Stimulated activated memory B cell treated with anti-CD40 and anti-IgM and Interleukin-4, amounts not matched to agents 10 μg/mL and 1 μg/mL and 100 μg/mL, for 72 hours (primary cell): ENCODE measurements around the gene TDRD9.

Experiments used
- ATAC-seq: fragments of 150-1000 bp; cut with Tn5 transposase; 2 replicates; pipeline ENCODE4 v1.10.0; 2021
- H3K27ac Mint-ChIP-seq: one replicate; pipeline ENCODE4 v1.8.0; 2022; ENCODE audit warnings: mild to moderate bottlenecking, mixed read lengths
- H3K27me3 Mint-ChIP-seq: one replicate; pipeline ENCODE4 v1.8.0; 2022; ENCODE audit warnings: mixed read lengths
- H3K36me3 Mint-ChIP-seq: one replicate; pipeline ENCODE4 v1.8.0; 2022; ENCODE audit warnings: mixed read lengths
- H3K4me1 Mint-ChIP-seq: one replicate; pipeline ENCODE4 v1.8.0; 2022; ENCODE audit warnings: mixed read lengths
- H3K4me3 Mint-ChIP-seq: one replicate; pipeline ENCODE4 v1.8.0; 2022; ENCODE audit warnings: mild to moderate bottlenecking, moderate library complexity, mixed read lengths
- H3K9me3 Mint-ChIP-seq: one replicate; pipeline ENCODE4 v1.8.0; 2022; ENCODE audit warnings: mixed read lengths

The TDRD9 gene

GRCh38 chr14:104039214-104039613 lies 111.0 kb downstream of the TDRD9 start:
- no peaks in the 10 kb centered on the region for H3K4me1 Mint-ChIP-seq
- ATAC-seq: no peak
- H3K27me3 Mint-ChIP-seq: peaks cover 24% of the 10 kb centered on the region
- no peaks in the 10 kb centered on the region for H3K9me3 Mint-ChIP-seq
- H3K27ac Mint-ChIP-seq: no peak overlapping the region
- H3K4me3 Mint-ChIP-seq: no peak overlapping the region
- H3K36me3 Mint-ChIP-seq: no peaks in the 10 kb centered on the region

GRCh38 chr14:104040539-104040938 lies 112.3 kb downstream of the TDRD9 start:
- no peaks in the 10 kb centered on the region for H3K36me3 Mint-ChIP-seq
- no peaks in the 10 kb centered on the region for H3K9me3 Mint-ChIP-seq
- H3K4me1 Mint-ChIP-seq: no peaks in the 10 kb centered on the region
- H3K27me3 Mint-ChIP-seq: peaks cover 24% of the 10 kb centered on the region
- no peak for ATAC-seq
- H3K27ac Mint-ChIP-seq: no peak overlapping the region
- H3K4me3 Mint-ChIP-seq: no peak overlapping the region

GRCh38 chr14:104041430-104042104 lies 113.3 kb downstream of the TDRD9 start:
- Mint-ChIP-seq H3K27ac (no peak overlapping the region), H3K4me1 (no peaks in the 10 kb centered on the region), H3K9me3 (no peaks in the 10 kb centered on the region), H3K36me3 (no peaks in the 10 kb centered on the region), H3K27me3 (peaks cover 24% of the 10 kb centered on the region), H3K4me3 (no peak overlapping the region)
- no peak for ATAC-seq

- no peak overlapping the region for H3K27ac Mint-ChIP-seq
- no peaks in the 10 kb centered on the region for H3K9me3 Mint-ChIP-seq
- H3K4me1 Mint-ChIP-seq: no peaks in the 10 kb centered on the region
- H3K36me3 Mint-ChIP-seq: no peaks in the 10 kb centered on the region
- H3K4me3 Mint-ChIP-seq: no peak overlapping the region
- H3K27me3 Mint-ChIP-seq: peaks cover 28% of the 10 kb centered on the region
- ATAC-seq: no peak
Observed at GRCh38 chr14:104044016-104044415, 115.8 kb downstream of the TDRD9 start.

- Mint-ChIP-seq H3K36me3 (no peaks in the 10 kb centered on the region), H3K9me3 (no peaks in the 10 kb centered on the region), H3K4me1 (no peaks in the 10 kb centered on the region), H3K27ac (no peak overlapping the region), H3K4me3 (no peak overlapping the region), H3K27me3 (peaks cover 19% of the 10 kb centered on the region)
- no peak for ATAC-seq
Observed at GRCh38 chr14:104047761-104048160, 119.5 kb downstream of the TDRD9 start.

- Mint-ChIP-seq H3K4me3 (no peak overlapping the region), H3K9me3 (no peaks in the 10 kb centered on the region), H3K36me3 (no peaks in the 10 kb centered on the region), H3K27me3 (peaks cover 23% of the 10 kb centered on the region), H3K27ac (no peak overlapping the region), H3K4me1 (no peaks in the 10 kb centered on the region)
- ATAC-seq: no peak
Observed at GRCh38 chr14:104048758-104049507, 120.7 kb downstream of the TDRD9 start.

GRCh38 chr14:104049576-104050240 lies 121.5 kb downstream of the TDRD9 start:
- ATAC-seq: no peak
- H3K27ac Mint-ChIP-seq: no peak overlapping the region
- H3K27me3 Mint-ChIP-seq: peaks cover 31% of the 10 kb centered on the region
- no peaks in the 10 kb centered on the region for H3K4me1 Mint-ChIP-seq
- no peaks in the 10 kb centered on the region for H3K36me3 Mint-ChIP-seq
- no peaks in the 10 kb centered on the region for H3K9me3 Mint-ChIP-seq
- H3K4me3 Mint-ChIP-seq: no peak overlapping the region

- H3K36me3 Mint-ChIP-seq: no peaks in the 10 kb centered on the region
- H3K27me3 Mint-ChIP-seq: peaks cover 36% of the 10 kb centered on the region
- no peaks in the 10 kb centered on the region for H3K4me1 Mint-ChIP-seq
- no peaks in the 10 kb centered on the region for H3K9me3 Mint-ChIP-seq
- ATAC-seq: no peak
- H3K4me3 Mint-ChIP-seq: no peak overlapping the region
- no peak overlapping the region for H3K27ac Mint-ChIP-seq
Observed at GRCh38 chr14:104051092-104051813, 123.0 kb downstream of the TDRD9 start.

- no peaks in the 10 kb centered on the region for H3K9me3 Mint-ChIP-seq
- no peaks in the 10 kb centered on the region for H3K4me1 Mint-ChIP-seq
- H3K36me3 Mint-ChIP-seq: no peaks in the 10 kb centered on the region
- no peak overlapping the region for H3K4me3 Mint-ChIP-seq
- peaks cover 27% of the 10 kb centered on the region for H3K27me3 Mint-ChIP-seq
- no peak overlapping the region for H3K27ac Mint-ChIP-seq
- peak; percentile 40 for ATAC-seq
Observed at GRCh38 chr14:104054222-104054905, 126.1 kb downstream of the TDRD9 start.

GRCh38 chr14:104062281-104062680 lies 134.0 kb downstream of the TDRD9 start:
- Mint-ChIP-seq H3K9me3 (peaks cover 14% of the 10 kb centered on the region), H3K36me3 (no peaks in the 10 kb centered on the region), H3K4me1 (no peaks in the 10 kb centered on the region), H3K4me3 (no peak overlapping the region), H3K27me3 (peaks cover 69% of the 10 kb centered on the region), H3K27ac (no peak overlapping the region)
- ATAC-seq: no peak

GRCh38 chr14:104064003-104064402 lies 135.7 kb downstream of the TDRD9 start:
- Mint-ChIP-seq H3K36me3 (no peaks in the 10 kb centered on the region), H3K4me3 (no peak overlapping the region), H3K9me3 (peaks cover 18% of the 10 kb centered on the region), H3K27me3 (peaks cover 87% of the 10 kb centered on the region), H3K4me1 (no peaks in the 10 kb centered on the region), H3K27ac (no peak overlapping the region)
- no peak for ATAC-seq

- H3K27me3 Mint-ChIP-seq: peaks cover 88% of the 10 kb centered on the region
- no peak overlapping the region for H3K27ac Mint-ChIP-seq
- H3K4me1 Mint-ChIP-seq: no peaks in the 10 kb centered on the region
Observed at GRCh38 chr14:104066279-104066678, 138.0 kb downstream of the TDRD9 start.

GRCh38 chr14:104066719-104067295 lies 138.6 kb downstream of the TDRD9 start:
- no peaks in the 10 kb centered on the region for H3K36me3 Mint-ChIP-seq
- no peak for ATAC-seq
- peaks cover 18% of the 10 kb centered on the region for H3K9me3 Mint-ChIP-seq
- H3K4me3 Mint-ChIP-seq: no peak overlapping the region
- no peaks in the 10 kb centered on the region for H3K4me1 Mint-ChIP-seq
- peaks cover 83% of the 10 kb centered on the region for H3K27me3 Mint-ChIP-seq
- no peak overlapping the region for H3K27ac Mint-ChIP-seq

More at GRCh38 chr14:104066279-104066678, 138.0 kb downstream of the TDRD9 start:
- ATAC-seq: no peak
- no peak overlapping the region for H3K4me3 Mint-ChIP-seq
- H3K9me3 Mint-ChIP-seq: peaks cover 18% of the 10 kb centered on the region
- H3K36me3 Mint-ChIP-seq: no peaks in the 10 kb centered on the region

GRCh38 chr14:104069541-104069940 lies 141.3 kb downstream of the TDRD9 start:
- no peak for ATAC-seq
- H3K9me3 Mint-ChIP-seq: peaks cover 28% of the 10 kb centered on the region
- no peaks in the 10 kb centered on the region for H3K36me3 Mint-ChIP-seq
- no peak overlapping the region for H3K27ac Mint-ChIP-seq
- H3K4me3 Mint-ChIP-seq: no peak overlapping the region
- no peaks in the 10 kb centered on the region for H3K4me1 Mint-ChIP-seq
- peaks cover 55% of the 10 kb centered on the region for H3K27me3 Mint-ChIP-seq
